Stomach (tissue), 9 donors: ENCODE results near the gene TAP1. TPM values are rescaled to one million over a fixed set of nuclear protein-coding genes. Genes with fewer than 3 reads are reported as not detected.

Source experiments
- DNase-seq, 2 donors: peaks; one replicate each; pipeline versions ENCODE4 v3.0.0 to v3.0.0-alpha.2; 2013 to 2019
- H3K27ac ChIP-seq, 5 donors: fragments of 200-600 bp in 4 of 5; sonication (generic) in 4 of 5; one replicate each; pipeline ENCODE4 v1.5.1; 2013 to 2019; ENCODE audit warnings: mild to moderate bottlenecking in 1 of 5, moderate library complexity in 1 of 5
- H3K27me3 ChIP-seq, 3 donors: fragments of 200-600 bp; sonication (generic); one replicate each; pipeline ENCODE4 v1.5.1; 2017 to 2019; ENCODE audit warnings: mixed run types in 1 of 3
- H3K36me3 ChIP-seq, 4 donors: fragments of 200-600 bp; sonication (generic); 1 replicate in 3 of 4; 2 replicates in 1 of 4; pipeline ENCODE4 v1.5.1; 2016 to 2019
- H3K4me1 ChIP-seq, 4 donors: fragments of 200-600 bp; sonication (generic); one replicate each; pipeline ENCODE4 v1.5.1; 2016 to 2019
- H3K4me3 ChIP-seq, 4 donors: fragments of 200-600 bp; sonication (generic) in 3 of 4; one replicate each; pipeline ENCODE4 v1.5.1; 2016 to 2019; ENCODE audit warnings: mild to moderate bottlenecking in 1 of 4
- H3K9me3 ChIP-seq, 4 donors: fragments of 200-600 bp; sonication (generic); one replicate each; pipeline ENCODE4 v1.5.1; 2016 to 2019
- EP300 ChIP-seq: sonication (generic); formaldehyde crosslinking; IDR thresholded peaks from one replicate; pipeline ENCODE4 v1.6.1; 2017; ENCODE audit warnings: antibody characterized with exemption
- POLR2A ChIP-seq, 4 donors: fragments of 450-650 bp; IDR thresholded peaks; one replicate each; pipeline ENCODE4 v1.6.1; 2016; ENCODE audit warnings: antibody characterized with exemption in 4 of 4, control low read depth in 2 of 4, mild to moderate bottlenecking in 1 of 4, moderate library complexity in 1 of 4
- POLR2AphosphoS5 ChIP-seq, 3 donors: sonication (generic); formaldehyde crosslinking; IDR thresholded peaks; one replicate each; pipeline ENCODE4 v1.6.1; 2016; ENCODE audit warnings: antibody characterized with exemption in 3 of 3
- WGBS, 5 donors: extraction: QIAGEN DNeasy Blood & Tissue Kit in 3 of 5; methylation state at CpG; one replicate each; pipeline versions ENCODE4 v1.1.5 to v1.1.7; 2013 to 2018; 5-methylcytosine and 5-hydroxymethylcytosine counted together
- intact Hi-C: fragments of 100-400 bp; cut with DNase I; formaldehyde crosslinking; loops from one replicate; pipeline ENCODE4 v1.15.1; 2023; ENCODE audit warnings: low total_unique reads
- polyA plus RNA-seq, 3 donors: library from polyadenylated mRNA; stranded (reverse); fragments of 200-250 nt; gene quantifications; one replicate each; pipeline ENCODE4 v1.2.3, GENCODE V29; 2013
- total RNA-seq, 5 donors: library from RNA; depleted of rRNA; stranded (reverse); fragments of >200 nt; gene quantifications; one replicate each; pipeline versions ENCODE4 v1.1.0 to v1.2.3, GENCODE V29; 2014 to 2016
- TF ChIP-seq, protein P1 (sequence below), 7 experiments: fragments of 450-650 bp in 4 of 7; fragments of 200-600 bp in 3 of 7; sonication (generic) in 3 of 7; IDR thresholded peaks; one replicate each; pipeline ENCODE4 v1.5.1; 2016 to 2019; ENCODE audit warnings: antibody characterized with exemption in 7 of 7, control low read depth in 2 of 7, mild to moderate bottlenecking in 1 of 7
- donor health status: healthy with polysubstance abuse.
- donor health status: Bipolar disorder and iron deficiency.
- donor health status: healthy.

Gene TAP1
- total and polyA plus RNA-seq, 8 donors, result 10.8 to 117 (median 25.3) TPM

GRCh38 chr6:32852844-32853540, 512 bp downstream of the TAP1 start:
- DNase-seq, result peak; percentile 47 to 67
- Histone ChIP-seq H3K27me3 (no peaks in the 10 kb centered on the region), H3K36me3 (peaks cover 26 to 62% (median 48%) of the 10 kb centered on the region in 4 donors), H3K27ac (peak overlapping the region; percentile 90 to 99 (median 99)), H3K4me3 (peak overlapping the region; percentile 58 to 94 (median 82)), H3K9me3 (no peaks in the 10 kb centered on the region), H3K4me1 (peaks cover 19 to 64% (median 47%) of the 10 kb centered on the region in 4 donors)
- intact Hi-C loops, result no loop called here
- 0 to 1% (median 0%) methylated on average over 14 to 41 of the region's 41 CpGs for WGBS, 5 donors
- no peak for TF ChIP-seq POLR2AphosphoS5 (IDR thresholded peaks at IDR 0.05)
- TF ChIP-seq, protein P1, sequence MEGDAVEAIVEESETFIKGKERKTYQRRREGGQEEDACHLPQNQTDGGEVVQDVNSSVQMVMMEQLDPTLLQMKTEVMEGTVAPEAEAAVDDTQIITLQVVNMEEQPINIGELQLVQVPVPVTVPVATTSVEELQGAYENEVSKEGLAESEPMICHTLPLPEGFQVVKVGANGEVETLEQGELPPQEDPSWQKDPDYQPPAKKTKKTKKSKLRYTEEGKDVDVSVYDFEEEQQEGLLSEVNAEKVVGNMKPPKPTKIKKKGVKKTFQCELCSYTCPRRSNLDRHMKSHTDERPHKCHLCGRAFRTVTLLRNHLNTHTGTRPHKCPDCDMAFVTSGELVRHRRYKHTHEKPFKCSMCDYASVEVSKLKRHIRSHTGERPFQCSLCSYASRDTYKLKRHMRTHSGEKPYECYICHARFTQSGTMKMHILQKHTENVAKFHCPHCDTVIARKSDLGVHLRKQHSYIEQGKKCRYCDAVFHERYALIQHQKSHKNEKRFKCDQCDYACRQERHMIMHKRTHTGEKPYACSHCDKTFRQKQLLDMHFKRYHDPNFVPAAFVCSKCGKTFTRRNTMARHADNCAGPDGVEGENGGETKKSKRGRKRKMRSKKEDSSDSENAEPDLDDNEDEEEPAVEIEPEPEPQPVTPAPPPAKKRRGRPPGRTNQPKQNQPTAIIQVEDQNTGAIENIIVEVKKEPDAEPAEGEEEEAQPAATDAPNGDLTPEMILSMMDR (IDR thresholded peaks at IDR 0.05), result no peak
- TF ChIP-seq EP300, result no peak
- TF ChIP-seq POLR2A (IDR thresholded peaks at IDR 0.05), result no peak

DNA sequence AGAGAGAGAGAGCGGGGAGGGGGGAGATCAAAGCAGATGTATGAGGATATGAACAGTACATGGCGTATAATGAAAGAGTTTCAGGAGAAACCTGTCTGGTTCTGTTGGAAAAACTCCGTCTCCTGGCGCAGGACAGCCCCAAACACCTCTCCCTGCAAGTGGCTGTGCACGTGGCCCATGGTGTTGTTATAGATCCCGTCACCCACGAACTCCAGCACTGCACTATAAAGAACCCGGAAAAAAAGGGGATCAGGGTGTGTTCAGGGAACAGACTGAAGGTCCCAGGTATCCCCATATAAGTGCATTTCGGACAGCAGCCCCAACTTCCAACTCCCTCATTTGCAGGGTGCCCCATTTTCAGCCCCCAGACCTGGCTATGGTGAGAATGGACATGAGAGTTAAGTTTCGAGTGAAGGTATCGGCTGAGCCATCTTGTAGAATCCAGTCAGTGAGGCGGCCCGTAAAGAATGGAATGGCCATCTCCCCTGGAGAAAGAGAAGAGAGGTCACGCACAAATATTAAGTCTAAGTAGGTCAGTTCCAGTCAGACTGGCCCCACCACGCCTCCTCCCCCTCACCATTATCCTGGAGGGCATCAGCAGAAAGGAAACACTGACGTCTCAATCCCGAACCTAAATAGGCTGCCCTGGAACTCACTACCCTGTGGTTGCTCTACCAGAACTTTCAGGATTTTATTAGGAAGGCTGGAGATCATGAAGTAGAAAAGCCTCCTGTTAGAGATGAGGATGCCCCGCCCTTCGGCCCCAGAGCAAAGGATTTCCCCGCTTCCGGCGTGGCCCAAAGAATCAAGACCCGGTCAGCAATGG, 1.3 kb downstream of the TAP1 start:
- intact Hi-C loops, result no loop called here
- WGBS, 5 donors, result 32 to 45% (median 41%) methylated on average over 21 to 23 of the region's 23 CpGs
- TF ChIP-seq POLR2AphosphoS5 (IDR thresholded peaks at IDR 0.05), result no peak
- TF ChIP-seq, protein P1 (IDR thresholded peaks at IDR 0.05), result no peak
- no peak for TF ChIP-seq POLR2A (IDR thresholded peaks at IDR 0.05)
- TF ChIP-seq EP300, result no peak
- no peaks in the 10 kb centered on the region for H3K27me3 ChIP-seq
- peak overlapping the region; percentile 90 to 99 (median 99) for H3K27ac ChIP-seq
- H3K36me3 ChIP-seq, result peaks cover 25 to 62% (median 49%) of the 10 kb centered on the region in 4 donors
- H3K9me3 ChIP-seq, result no peaks in the 10 kb centered on the region
- peak; percentile 44 to 46 for DNase-seq
- H3K4me1 ChIP-seq, result peaks cover 19 to 69% (median 49%) of the 10 kb centered on the region in 4 donors
- peak overlapping the region; percentile 58 to 94 (median 82) for H3K4me3 ChIP-seq

DNA sequence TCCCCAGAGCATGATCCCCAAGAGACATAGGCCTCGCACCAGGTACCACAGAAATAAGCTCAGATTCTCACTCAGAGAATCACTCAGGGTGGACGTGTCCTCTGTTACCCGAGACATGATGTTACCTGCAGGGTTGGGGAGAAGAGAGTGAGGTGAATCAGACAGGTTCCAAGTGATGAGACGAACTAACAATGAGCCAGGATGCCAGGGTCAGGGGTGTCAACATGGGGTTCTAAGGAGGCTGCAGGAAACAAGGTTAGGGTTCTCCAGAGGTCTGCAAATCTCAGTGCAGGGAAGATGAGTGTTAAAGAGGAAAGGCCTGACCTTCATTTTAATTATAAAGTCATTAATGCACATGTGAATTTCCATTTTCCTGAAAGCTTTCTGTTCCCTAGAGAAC, 2.5 kb downstream of the TAP1 start:
- no peak for DNase-seq
- Histone ChIP-seq H3K36me3 (peaks cover 28 to 63% (median 55%) of the 10 kb centered on the region in 4 donors), H3K9me3 (no peaks in the 10 kb centered on the region), H3K27ac (peak overlapping the region in 3 of 5 donors; percentile 97 to 99 (median 99)), H3K4me3 (peak overlapping the region in 1 of 4 donors; percentile 76), H3K4me1 (peaks cover 19 to 70% (median 57%) of the 10 kb centered on the region in 4 donors), H3K27me3 (no peaks in the 10 kb centered on the region)
- intact Hi-C loops, result no loop called here
- 89 to 95% (median 91%) methylated on average over 4 of the region's 4 CpGs for WGBS, 5 donors
- no peak for TF ChIP-seq EP300
- TF ChIP-seq, protein P1 (IDR thresholded peaks at IDR 0.05), result no peak
- TF ChIP-seq POLR2AphosphoS5 (IDR thresholded peaks at IDR 0.05), result no peak
- TF ChIP-seq POLR2A (IDR thresholded peaks at IDR 0.05), result no peak

DNA sequence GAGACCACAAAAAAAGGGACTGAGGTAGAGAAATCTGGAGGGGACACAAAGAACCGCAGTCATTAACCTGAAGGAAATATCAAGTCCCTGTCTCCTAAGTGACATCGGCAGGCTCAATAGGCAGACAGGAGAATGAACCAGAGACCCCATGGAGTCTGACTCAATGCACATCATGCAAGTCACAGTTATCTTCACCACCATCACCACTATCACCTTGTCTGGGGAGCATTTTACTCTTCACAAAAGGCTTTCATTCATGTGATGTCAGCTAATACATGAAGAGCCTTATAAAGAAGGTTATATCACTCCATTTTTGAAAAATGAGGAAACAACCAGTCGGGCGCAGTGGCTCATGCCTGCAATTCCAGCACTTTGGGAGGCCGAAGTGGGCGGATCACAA, 4.4 kb downstream of the TAP1 start:
- intact Hi-C loops, result no loop called here
- Histone ChIP-seq H3K4me1 (peaks cover 19 to 69% (median 52%) of the 10 kb centered on the region in 4 donors), H3K36me3 (peaks cover 34 to 71% (median 64%) of the 10 kb centered on the region in 4 donors), H3K27me3 (no peaks in the 10 kb centered on the region), H3K27ac (peak overlapping the region in 2 of 5 donors; percentile 3 to 7), H3K9me3 (no peaks in the 10 kb centered on the region), H3K4me3 (peak overlapping the region in 1 of 4 donors; percentile 7)
- 79 to 80% (median 80%) methylated on average over 6 of the region's 6 CpGs for WGBS, 5 donors
- no peak for DNase-seq
- TF ChIP-seq POLR2AphosphoS5 (IDR thresholded peaks at IDR 0.05), result no peak
- no peak for TF ChIP-seq EP300
